ENCODE data around the gene MAZ. TPM values are rescaled to one million over a fixed set of nuclear protein-coding genes. Genes with fewer than 3 reads are reported as not detected.

The MAZ gene
- total RNA-seq, 4 donors from 2014 or later: 45.6 to 71.1 (median 62.7) TPM

- no peak for TF ChIP-seq CTCF (IDR thresholded peaks at IDR 0.05; ENCODE audit: low read depth)
These were observed 39.8 kb upstream of the MAZ start for GRCh38 chr16:29766571-29766970.

DNA sequence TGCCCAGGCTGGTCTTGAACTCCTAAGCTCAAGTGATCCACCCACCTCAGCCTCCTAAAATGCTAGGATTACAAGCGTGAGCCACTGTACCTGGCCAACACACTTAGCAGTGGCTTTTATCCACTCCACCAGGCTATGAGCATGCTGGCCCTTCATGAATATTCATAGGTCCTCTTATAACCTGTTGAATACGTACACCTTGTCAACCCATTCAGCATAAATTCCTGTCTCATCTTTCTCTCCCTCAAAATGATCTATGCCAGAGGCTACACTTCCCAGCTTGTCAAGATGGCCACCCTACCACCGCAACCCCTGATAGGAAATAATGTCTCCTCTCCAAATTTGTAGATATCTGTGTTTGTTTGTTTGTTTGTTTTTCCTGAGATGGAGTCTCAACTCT, 39.3 kb upstream of the MAZ start:
- no peak for TF ChIP-seq CTCF (IDR thresholded peaks at IDR 0.05; ENCODE audit: low read depth)

DNA sequence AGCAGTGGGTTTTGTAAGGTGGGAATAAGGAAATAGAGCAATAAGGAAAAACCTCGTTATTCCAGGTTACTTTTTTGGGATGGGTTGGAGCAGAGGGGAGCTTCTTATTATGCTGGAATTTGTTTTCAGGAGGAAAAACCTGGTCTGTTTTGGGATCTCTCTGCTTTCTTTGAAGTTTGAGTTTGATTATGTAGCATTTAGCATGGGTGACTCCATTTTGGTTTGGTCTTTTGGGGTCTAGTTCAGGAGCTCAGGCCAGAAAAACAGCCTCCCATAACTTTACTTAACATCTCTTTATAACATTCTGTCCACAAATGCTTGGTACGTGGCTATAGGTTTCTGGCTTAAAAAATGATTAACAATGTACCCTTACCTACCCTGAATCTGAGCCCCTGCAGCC, 36.8 kb upstream of the MAZ start:
- TF ChIP-seq CTCF (IDR thresholded peaks at IDR 0.05; ENCODE audit: low read depth): no peak

DNA sequence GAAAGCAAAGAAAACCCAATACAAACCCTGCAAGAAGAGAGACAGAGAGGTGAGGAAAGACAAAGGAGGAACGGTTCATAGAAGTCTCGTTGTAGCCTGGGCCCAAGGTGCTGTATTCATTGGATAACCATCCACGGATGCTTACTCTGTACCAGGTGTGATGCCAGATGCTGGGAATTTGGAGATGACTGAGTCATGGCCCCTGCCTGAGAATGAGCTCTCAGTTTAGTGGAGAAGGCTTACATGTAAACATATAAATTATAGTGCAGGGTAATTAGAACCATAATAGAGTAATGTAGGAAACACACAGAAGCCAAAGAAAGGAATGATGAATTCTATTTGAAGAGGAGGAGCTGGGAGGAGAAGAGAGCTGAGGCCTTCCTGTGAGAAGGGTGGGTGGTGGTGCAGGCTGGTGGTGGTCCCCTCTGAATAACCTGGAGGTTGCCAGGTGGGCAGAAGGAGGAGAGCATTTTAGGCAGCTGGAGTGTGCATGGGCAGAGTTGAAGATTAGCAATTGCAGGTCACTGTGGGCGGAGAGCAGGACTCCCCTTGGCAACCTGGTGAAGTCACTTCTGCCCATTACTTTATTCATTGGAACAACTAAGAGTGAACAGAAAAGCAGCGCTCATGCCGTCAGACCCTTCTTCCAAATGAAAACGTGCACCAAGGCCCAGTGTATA, 35.9 kb upstream of the MAZ start:
- no peak for TF ChIP-seq CTCF (IDR thresholded peaks at IDR 0.05; ENCODE audit: low read depth)

DNA sequence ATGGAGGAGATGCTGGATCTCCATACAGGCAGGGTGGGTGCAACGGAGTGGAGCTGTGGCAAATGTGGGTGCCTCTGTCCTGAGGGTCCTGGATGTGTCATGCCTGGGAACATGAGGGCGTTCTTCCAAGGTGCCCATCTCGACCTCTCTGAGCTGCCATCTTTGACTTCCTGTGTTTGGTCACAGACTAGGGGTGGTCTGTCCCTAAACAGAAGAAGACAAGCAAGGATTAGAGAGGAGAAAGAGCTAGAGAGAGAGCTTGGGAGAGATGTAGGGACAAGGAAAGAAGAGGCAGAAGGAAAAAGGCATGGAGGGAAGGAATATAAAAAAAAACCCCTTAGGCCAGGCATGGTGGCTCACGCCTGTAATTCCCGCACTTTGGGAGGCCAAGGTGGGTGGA, 31.6 kb upstream of the MAZ start:
- no peak for TF ChIP-seq CTCF (IDR thresholded peaks at IDR 0.05; ENCODE audit: low read depth)

GRCh38 chr16:29775742-29776408, 30.5 kb upstream of the MAZ start:
- no peak for TF ChIP-seq CTCF (IDR thresholded peaks at IDR 0.05; ENCODE audit: low read depth)

GRCh38 chr16:29777576-29778350, 28.6 kb upstream of the MAZ start, which contains the start of gene ZG16:
ZG16 (plus strand) TSS chr16:29778256; CDS start chr16:29779267, 1,011 bp downstream.
- no peak for TF ChIP-seq CTCF (IDR thresholded peaks at IDR 0.05; ENCODE audit: low read depth)

Measured in subcutaneous adipose tissue (tissue), 4 donors.